Breast epithelium (tissue), 4 donors: ENCODE measurements around the gene EGFL7. TPM values are rescaled to one million over a fixed set of nuclear protein-coding genes. Genes with fewer than 3 reads are reported as not detected.

Source experiments
- DNase-seq, 2 donors: peaks; one replicate each; pipeline ENCODE4 v3.0.0-alpha.2; 2019; ENCODE audit warnings: low spot score in 2 of 2
- H3K27ac ChIP-seq, 2 donors: fragments of 200-600 bp; sonication (generic) in 1 of 2; one replicate each; pipeline ENCODE4 v1.5.1; 2016 to 2019; ENCODE audit warnings: mild to moderate bottlenecking in 1 of 2
- H3K27me3 ChIP-seq, 2 donors: fragments of 200-600 bp; sonication (generic) in 1 of 2; one replicate each; pipeline versions ENCODE4 v1.5.1 to v1.6.0; 2017 to 2019; ENCODE audit warnings: control low read depth in 1 of 2, mild to moderate bottlenecking in 1 of 2
- H3K36me3 ChIP-seq: fragments of 200-600 bp; one replicate; pipeline ENCODE4 v1.5.1; 2019
- H3K4me1 ChIP-seq, 2 donors: fragments of 200-600 bp; sonication (generic); one replicate each; pipeline ENCODE4 v1.5.1; 2016 to 2019; ENCODE audit warnings: control low read depth in 1 of 2
- H3K4me3 ChIP-seq, 3 donors: fragments of 200-600 bp; sonication (generic); 1 replicate in 2 of 3; 2 replicates in 1 of 3; pipeline ENCODE4 v1.5.1; 2016 to 2019; ENCODE audit warnings: mild to moderate bottlenecking in 3 of 3, moderate library complexity in 2 of 3
- H3K9me3 ChIP-seq, 2 donors: fragments of 200-600 bp; sonication (generic) in 1 of 2; one replicate each; pipeline ENCODE4 v1.5.1; 2016 to 2019; ENCODE audit warnings: control low read depth in 1 of 2
- POLR2A ChIP-seq: fragments of 450-650 bp; IDR thresholded peaks from one replicate; pipeline ENCODE4 v1.6.1; 2016; ENCODE audit warnings: antibody characterized with exemption, mild to moderate bottlenecking, moderate library complexity
- POLR2AphosphoS5 ChIP-seq, 3 donors: sonication (generic); formaldehyde crosslinking; IDR thresholded peaks; one replicate each; pipeline ENCODE4 v1.6.1; 2017; ENCODE audit warnings: antibody characterized with exemption in 3 of 3
- intact Hi-C: fragments of 100-400 bp; cut with DNase I; formaldehyde crosslinking; loops from one replicate; pipeline ENCODE4 v1.15.1; 2023; ENCODE audit warnings: low total_unique reads
- total RNA-seq, 3 donors: library from RNA; depleted of rRNA; stranded (reverse); fragments of >200 nt; gene quantifications; one replicate each; pipeline ENCODE4 v1.1.0, GENCODE V29; 2016
- TF ChIP-seq, protein P1 (sequence below), 3 donors: fragments of 450-650 bp; IDR thresholded peaks; one replicate each; pipeline ENCODE4 v1.5.1; 2016 to 2017; ENCODE audit warnings: antibody characterized with exemption in 3 of 3, mild to moderate bottlenecking in 3 of 3, moderate library complexity in 3 of 3

The EGFL7 gene
- total RNA-seq, 3 donors from 2014 or later: 48.9 to 138 (median 53.4) TPM

DNA sequence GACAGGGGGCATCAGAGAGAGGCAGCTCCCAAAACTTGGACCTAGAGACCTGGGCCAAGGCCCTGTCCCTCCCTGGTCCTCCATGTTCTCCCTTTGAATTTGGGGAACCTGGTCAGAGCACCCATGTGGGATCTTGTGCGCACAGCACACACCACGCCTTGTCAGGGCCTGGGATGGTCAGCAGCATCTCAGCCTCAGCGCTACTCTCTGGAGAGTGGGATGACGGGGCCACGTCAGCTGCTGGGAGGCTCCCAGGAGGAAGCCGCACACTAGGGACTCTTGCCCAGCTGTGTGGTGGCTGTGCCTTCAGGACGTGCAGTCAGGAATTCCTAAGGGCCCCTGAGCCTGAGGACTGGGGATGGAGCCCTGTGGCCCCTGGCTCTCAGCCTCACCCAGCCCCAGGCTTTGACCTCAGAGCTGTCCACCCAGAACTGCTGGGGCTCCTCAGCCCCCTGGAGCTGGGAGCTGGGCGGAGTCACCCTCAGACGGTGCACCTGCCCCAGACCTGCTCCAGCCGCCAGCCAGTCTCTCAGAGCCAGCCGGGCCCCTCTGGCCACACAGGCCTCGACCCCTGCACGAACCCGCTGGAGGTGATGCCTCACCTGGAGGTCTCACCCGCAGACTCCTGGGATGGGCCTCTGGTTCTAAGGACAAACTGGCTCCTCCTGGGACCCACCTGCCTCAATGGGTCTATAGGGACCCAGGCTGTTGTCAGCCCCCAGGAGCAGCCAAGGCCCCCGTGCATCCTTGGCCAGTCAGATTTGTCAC, 38.3 kb upstream of the EGFL7 start:
- Histone ChIP-seq H3K4me1 (peaks cover 0 to 11% of the 10 kb centered on the region in 2 donors), H3K27me3 (no peaks in the 10 kb centered on the region), H3K27ac (peak overlapping the region in 1 of 2 donors; percentile 26), H3K9me3 (no peaks in the 10 kb centered on the region), H3K36me3 (no peaks in the 10 kb centered on the region), H3K4me3 (no peak overlapping the region)
- TF ChIP-seq POLR2A (no peak), POLR2AphosphoS5 (IDR thresholded peaks at IDR 0.05) (no peak)
- TF ChIP-seq, protein P1, sequence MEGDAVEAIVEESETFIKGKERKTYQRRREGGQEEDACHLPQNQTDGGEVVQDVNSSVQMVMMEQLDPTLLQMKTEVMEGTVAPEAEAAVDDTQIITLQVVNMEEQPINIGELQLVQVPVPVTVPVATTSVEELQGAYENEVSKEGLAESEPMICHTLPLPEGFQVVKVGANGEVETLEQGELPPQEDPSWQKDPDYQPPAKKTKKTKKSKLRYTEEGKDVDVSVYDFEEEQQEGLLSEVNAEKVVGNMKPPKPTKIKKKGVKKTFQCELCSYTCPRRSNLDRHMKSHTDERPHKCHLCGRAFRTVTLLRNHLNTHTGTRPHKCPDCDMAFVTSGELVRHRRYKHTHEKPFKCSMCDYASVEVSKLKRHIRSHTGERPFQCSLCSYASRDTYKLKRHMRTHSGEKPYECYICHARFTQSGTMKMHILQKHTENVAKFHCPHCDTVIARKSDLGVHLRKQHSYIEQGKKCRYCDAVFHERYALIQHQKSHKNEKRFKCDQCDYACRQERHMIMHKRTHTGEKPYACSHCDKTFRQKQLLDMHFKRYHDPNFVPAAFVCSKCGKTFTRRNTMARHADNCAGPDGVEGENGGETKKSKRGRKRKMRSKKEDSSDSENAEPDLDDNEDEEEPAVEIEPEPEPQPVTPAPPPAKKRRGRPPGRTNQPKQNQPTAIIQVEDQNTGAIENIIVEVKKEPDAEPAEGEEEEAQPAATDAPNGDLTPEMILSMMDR (IDR thresholded peaks at IDR 0.05): no peak
- intact Hi-C loops: loop anchor here (1.0 to 5.0 kb wide), 2 partner anchors 16 to 132 kb away; no protein-coding TSS in a partner anchor
- no peak for DNase-seq

DNA sequence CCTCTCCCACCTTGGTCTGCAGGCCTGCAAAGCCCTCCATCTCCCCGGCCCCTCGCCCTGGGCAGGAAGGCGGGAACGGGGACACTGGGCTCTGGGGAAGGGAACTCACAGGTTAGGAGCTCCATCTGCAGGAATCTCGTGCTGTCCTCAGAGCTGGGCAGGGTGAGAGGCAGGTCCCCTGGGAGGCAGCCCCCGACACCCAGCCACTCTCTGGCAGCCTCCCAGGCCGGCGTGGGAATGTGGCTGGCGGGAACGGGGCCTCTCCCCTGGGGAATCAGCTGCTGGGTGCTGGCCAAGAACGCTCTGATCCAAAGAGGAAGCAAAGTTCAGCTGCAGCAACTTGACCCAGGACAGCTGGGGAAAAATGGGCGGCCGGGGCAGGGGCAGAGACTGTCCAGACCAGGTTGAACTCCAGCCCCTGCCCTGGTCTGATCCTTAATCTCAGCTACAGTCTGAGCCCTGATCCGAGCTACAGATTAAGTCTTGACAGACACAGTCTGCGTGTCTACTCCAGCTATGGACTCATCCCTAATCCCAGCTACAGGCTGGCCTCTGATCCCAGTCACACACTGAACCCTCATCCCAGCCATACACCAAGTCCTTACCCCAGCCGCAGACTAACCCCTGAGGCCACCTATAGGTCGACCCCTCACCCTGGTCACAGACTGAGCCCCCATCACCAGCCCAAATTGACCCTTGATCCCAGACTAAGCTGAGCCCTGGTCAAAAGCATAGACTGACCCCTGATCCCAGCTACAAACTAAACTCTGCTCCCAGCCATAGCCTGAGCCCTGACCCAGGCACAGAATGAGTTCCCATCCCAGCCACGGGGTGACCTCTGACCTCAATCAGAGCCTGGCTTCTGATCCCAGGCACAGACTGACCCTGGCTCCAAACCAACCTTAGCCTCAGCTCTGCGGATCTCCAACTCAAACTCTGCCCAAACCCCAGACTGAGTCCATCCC, 37.3 kb upstream of the EGFL7 start:
- no peaks in the 10 kb centered on the region for H3K27me3 ChIP-seq
- peak in 1 of 2 donors; percentile 46 for DNase-seq
- intact Hi-C loops: loop anchor here (1.0 kb wide), 1 partner anchor 16 kb away; no protein-coding TSS in a partner anchor
- TF ChIP-seq, protein P1 (IDR thresholded peaks at IDR 0.05): no peak
- no peak for TF ChIP-seq POLR2A
- peak in 2 of 3 donors; percentile 54 to 66 for TF ChIP-seq POLR2AphosphoS5 (IDR thresholded peaks at IDR 0.05)
- peak overlapping the region in 1 of 2 donors; percentile 16 for H3K27ac ChIP-seq
- H3K4me1 ChIP-seq: peaks cover 0 to 7% of the 10 kb centered on the region in 2 donors
- H3K4me3 ChIP-seq: peak overlapping the region in 1 of 3 donors; percentile 17
- H3K36me3 ChIP-seq: no peaks in the 10 kb centered on the region
- no peaks in the 10 kb centered on the region for H3K9me3 ChIP-seq

DNA sequence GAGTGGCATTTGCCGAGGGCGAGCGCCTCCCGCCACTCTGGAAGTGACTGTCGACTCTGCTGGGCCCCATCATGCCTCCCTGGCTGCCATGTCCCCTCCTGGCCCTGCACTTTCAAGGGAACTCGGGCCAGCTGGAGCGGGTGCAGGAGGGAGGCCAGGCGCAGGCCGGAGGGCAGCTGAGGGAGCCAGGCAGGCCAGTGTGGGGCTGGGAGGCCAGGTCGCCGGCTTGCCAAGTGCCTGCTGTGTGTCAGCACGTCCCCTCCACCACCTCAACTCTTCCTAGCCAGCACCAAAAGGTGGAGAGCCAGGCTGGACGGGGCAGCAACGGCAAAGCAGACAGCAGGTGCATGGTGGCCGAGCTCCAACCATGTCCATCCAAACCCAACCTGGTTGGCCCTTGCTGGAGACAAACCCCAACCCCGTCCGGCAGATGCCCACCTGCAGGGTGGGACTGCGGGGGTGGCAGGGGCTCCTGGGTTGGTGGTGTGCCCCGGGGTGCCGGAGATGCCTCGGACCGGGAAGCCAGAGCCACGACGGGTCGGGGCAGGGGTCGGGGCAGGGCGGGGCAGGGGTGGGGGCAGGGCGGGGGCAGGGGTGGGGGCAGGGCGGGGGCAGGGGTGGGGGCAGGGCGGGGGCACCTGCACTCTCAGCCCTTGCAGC, 36.5 kb upstream of the EGFL7 start:
- Histone ChIP-seq H3K4me1 (peaks cover 0 to 7% of the 10 kb centered on the region in 2 donors), H3K9me3 (no peaks in the 10 kb centered on the region), H3K27me3 (no peaks in the 10 kb centered on the region), H3K4me3 (no peak overlapping the region), H3K27ac (no peak overlapping the region), H3K36me3 (no peaks in the 10 kb centered on the region)
- TF ChIP-seq POLR2A: no peak
- TF ChIP-seq, protein P1 (IDR thresholded peaks at IDR 0.05): no peak
- no peak for TF ChIP-seq POLR2AphosphoS5 (IDR thresholded peaks at IDR 0.05)
- intact Hi-C loops: no loop called here
- no peak for DNase-seq

DNA sequence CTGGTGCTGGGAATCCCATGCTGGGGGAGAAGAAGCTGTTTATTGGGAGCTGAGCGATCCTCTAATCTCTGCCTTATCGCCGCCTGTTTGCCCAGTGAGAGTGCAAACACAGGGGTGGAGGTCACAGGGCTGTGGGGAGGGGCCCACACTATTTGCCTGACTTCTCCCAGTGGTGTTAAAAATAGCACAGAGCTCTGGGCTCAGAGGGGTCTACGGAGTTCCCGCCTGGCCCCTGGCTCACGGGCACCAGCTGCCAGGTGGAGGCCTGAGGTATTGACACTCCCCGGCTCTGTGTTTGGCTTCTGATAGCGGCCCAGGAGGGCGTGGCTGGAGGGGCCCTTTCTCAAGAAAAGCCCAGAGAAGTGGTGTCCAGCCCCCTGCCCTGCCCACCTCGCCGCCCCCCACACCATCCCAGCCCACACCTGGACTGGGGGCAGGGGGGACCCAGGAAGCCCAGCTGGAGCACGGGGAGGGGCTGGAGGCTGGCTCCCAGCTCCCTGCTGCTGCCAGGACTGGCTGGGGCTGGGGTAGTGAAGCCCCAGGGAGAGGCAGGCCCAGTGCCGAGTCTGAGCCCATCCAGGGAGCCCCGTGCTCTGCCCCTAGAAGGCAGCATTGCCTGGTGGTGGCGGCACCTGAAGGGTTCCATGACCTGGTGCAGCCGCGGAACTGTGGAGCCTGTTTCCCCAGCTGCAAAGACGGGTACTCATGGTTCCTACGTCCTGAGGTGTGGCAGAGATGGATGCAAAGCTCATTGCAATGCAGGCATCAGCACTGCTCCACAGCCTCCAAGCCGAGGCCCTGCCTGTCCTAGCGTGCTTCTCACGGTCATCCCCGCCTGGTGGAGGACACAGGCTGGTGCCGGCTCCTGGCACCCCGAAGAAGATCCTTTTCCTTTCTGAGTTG, 35.7 kb upstream of the EGFL7 start:
- H3K36me3 ChIP-seq: no peaks in the 10 kb centered on the region
- no peak for DNase-seq
- H3K4me1 ChIP-seq: peaks cover 0 to 7% of the 10 kb centered on the region in 2 donors
- H3K4me3 ChIP-seq: no peak overlapping the region
- no peaks in the 10 kb centered on the region for H3K9me3 ChIP-seq
- intact Hi-C loops: no loop called here
- H3K27ac ChIP-seq: no peak overlapping the region
- H3K27me3 ChIP-seq: peaks cover 0 to 4% of the 10 kb centered on the region in 2 donors
- TF ChIP-seq POLR2AphosphoS5 (IDR thresholded peaks at IDR 0.05) (no peak), POLR2A (no peak)
- TF ChIP-seq, protein P1 (IDR thresholded peaks at IDR 0.05): no peak
